Uterus (tissue), 4 donors: ENCODE data around the gene UBE2D4. TPM values are rescaled to one million over a fixed set of nuclear protein-coding genes. Genes with fewer than 3 reads are reported as not detected.

Experiments
- DNase-seq, 2 donors: peaks; one replicate each; pipeline ENCODE4 v3.0.0-alpha.2; 2019 to 2020
- H3K27ac ChIP-seq, 2 donors: fragments of 200-600 bp; sonication (generic); 1 replicate in 1 of 2; 2 replicates in 1 of 2; pipeline ENCODE4 v1.5.1; 2016 to 2018
- H3K27me3 ChIP-seq, 2 donors: fragments of 200-600 bp; sonication (generic); one replicate each; pipeline ENCODE4 v1.5.1; 2018 to 2019; ENCODE audit warnings: control low read depth in 1 of 2
- H3K36me3 ChIP-seq, 2 donors: fragments of 200-600 bp; sonication (generic); one replicate each; pipeline ENCODE4 v1.5.1; 2019; ENCODE audit warnings: control low read depth in 1 of 2
- H3K4me1 ChIP-seq, 2 donors: fragments of 200-600 bp; sonication (generic); one replicate each; pipeline ENCODE4 v1.5.1; 2018 to 2019; ENCODE audit warnings: control low read depth in 1 of 2
- H3K4me3 ChIP-seq, 2 donors: fragments of 200-600 bp; sonication (generic); 1 replicate in 1 of 2; 2 replicates in 1 of 2; pipeline ENCODE4 v1.5.1; 2018 to 2019; ENCODE audit warnings: mild to moderate bottlenecking in 1 of 2
- H3K9me3 ChIP-seq, 2 donors: fragments of 200-600 bp; sonication (generic); one replicate each; pipeline ENCODE4 v1.5.1; 2019; ENCODE audit warnings: control low read depth in 1 of 2
- POLR2A ChIP-seq, 2 donors: fragments of 450-650 bp; IDR thresholded peaks; one replicate each; pipeline ENCODE4 v1.6.1; 2016; ENCODE audit warnings: antibody characterized with exemption in 2 of 2, mild to moderate bottlenecking in 1 of 2, moderate library complexity in 1 of 2
- intact Hi-C: fragments of 100-400 bp; cut with DNase I; formaldehyde crosslinking; loops from one replicate; pipeline ENCODE4 v1.15.1; 2023; ENCODE audit warnings: low total_unique reads
- total RNA-seq, 4 donors: library from RNA; depleted of rRNA in 3 of 4; stranded (reverse); fragments of >200 nt in 3 of 4; gene quantifications; one replicate each; pipeline versions ENCODE4 v1.1.0 to v1.2.4, GENCODE V29; 2014 to 2023
- TF ChIP-seq, protein P1 (sequence below), 4 experiments: fragments of 200-600 bp in 2 of 4; fragments of 450-650 bp in 2 of 4; sonication (generic) in 2 of 4; IDR thresholded peaks; one replicate each; pipeline ENCODE4 v1.5.1; 2016 to 2019; ENCODE audit warnings: antibody characterized with exemption in 4 of 4, mild to moderate bottlenecking in 2 of 4, moderate library complexity in 1 of 4
- donor health status: DM: yes; HTN: yes; CAD: no.

The UBE2D4 gene
- total RNA-seq, 4 donors from 2014 or later = 5.1 to 23.8 (median 16.5) TPM

DNA sequence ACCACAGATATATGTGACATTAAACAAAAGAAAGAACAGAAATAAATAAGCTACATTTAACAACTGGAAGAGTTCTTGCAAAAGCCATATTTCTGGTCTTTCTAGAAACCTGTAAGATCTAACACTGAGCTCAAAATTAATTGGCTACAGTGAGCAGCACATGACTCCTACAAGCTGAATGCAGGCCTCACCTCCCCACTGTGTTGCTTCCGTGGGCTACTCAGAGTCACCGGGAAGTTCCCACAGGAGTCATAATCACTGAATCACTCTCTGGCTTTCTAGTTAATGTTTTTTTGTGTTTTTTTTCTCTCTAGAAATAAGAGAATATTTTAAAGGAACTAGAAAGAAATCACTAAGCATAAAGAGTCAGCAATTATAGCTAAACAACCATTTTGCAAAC is 46.8 kb upstream of the UBE2D4 start:
- no peak for DNase-seq
- Histone ChIP-seq H3K36me3 (no peaks in the 10 kb centered on the region), H3K4me3 (no peak overlapping the region), H3K27me3 (no peaks in the 10 kb centered on the region), H3K9me3 (no peaks in the 10 kb centered on the region), H3K4me1 (no peaks in the 10 kb centered on the region), H3K27ac (no peak overlapping the region)
- intact Hi-C loops = no loop called here
- TF ChIP-seq POLR2A (IDR thresholded peaks at IDR 0.05) = no peak
- TF ChIP-seq, protein P1, sequence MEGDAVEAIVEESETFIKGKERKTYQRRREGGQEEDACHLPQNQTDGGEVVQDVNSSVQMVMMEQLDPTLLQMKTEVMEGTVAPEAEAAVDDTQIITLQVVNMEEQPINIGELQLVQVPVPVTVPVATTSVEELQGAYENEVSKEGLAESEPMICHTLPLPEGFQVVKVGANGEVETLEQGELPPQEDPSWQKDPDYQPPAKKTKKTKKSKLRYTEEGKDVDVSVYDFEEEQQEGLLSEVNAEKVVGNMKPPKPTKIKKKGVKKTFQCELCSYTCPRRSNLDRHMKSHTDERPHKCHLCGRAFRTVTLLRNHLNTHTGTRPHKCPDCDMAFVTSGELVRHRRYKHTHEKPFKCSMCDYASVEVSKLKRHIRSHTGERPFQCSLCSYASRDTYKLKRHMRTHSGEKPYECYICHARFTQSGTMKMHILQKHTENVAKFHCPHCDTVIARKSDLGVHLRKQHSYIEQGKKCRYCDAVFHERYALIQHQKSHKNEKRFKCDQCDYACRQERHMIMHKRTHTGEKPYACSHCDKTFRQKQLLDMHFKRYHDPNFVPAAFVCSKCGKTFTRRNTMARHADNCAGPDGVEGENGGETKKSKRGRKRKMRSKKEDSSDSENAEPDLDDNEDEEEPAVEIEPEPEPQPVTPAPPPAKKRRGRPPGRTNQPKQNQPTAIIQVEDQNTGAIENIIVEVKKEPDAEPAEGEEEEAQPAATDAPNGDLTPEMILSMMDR (IDR thresholded peaks at IDR 0.05) = no peak

DNA sequence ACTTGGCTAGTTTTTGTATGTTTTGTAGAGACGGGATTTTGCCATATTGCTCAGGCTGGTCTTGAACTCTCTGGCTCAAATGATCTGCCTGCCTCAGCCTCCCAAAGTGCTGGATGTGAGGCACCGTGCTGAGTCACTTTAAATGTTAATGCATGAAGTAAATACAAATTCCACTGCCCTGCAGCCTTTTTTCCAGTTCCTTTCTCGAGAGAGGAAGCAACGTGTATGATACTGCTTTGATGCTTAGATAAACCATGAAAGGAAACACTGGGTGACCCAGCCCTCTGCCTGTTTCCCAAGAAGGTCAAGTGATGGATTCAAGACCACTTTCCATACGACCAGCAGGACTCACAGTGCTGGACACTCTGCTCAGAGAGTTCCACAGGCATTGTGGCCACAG is 45.6 kb upstream of the UBE2D4 start:
- no peak for TF ChIP-seq POLR2A (IDR thresholded peaks at IDR 0.05)
- TF ChIP-seq, protein P1 (IDR thresholded peaks at IDR 0.05) = no peak
- Histone ChIP-seq H3K4me3 (no peak overlapping the region), H3K27ac (no peak overlapping the region), H3K9me3 (no peaks in the 10 kb centered on the region), H3K4me1 (no peaks in the 10 kb centered on the region), H3K27me3 (no peaks in the 10 kb centered on the region), H3K36me3 (no peaks in the 10 kb centered on the region)
- intact Hi-C loops = no loop called here
- DNase-seq = no peak

DNA sequence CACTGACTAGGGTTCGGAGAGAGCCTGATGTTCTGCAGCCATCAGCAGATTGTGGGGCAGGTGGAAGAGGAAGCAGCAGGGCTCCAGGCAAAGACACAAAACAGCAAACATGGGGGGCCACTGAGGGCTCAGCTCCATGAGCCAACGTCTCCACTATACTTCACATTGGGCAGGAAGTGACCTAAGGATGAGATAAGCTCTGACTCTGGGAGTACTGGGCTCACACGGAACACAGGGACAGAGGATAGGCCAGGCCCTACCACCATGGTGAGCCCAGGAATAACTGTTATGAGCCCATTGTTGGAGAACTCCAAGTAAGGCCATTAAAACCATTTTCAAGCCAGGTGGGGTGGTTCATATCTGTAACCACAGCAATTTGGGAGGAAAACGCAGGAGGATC is 42.0 kb upstream of the UBE2D4 start:
- no peak for DNase-seq
- TF ChIP-seq POLR2A (IDR thresholded peaks at IDR 0.05) = no peak
- TF ChIP-seq, protein P1 (IDR thresholded peaks at IDR 0.05) = no peak
- Histone ChIP-seq H3K27ac (no peak overlapping the region), H3K4me3 (no peak overlapping the region), H3K9me3 (no peaks in the 10 kb centered on the region), H3K36me3 (no peaks in the 10 kb centered on the region), H3K4me1 (no peaks in the 10 kb centered on the region), H3K27me3 (no peaks in the 10 kb centered on the region)
- intact Hi-C loops = no loop called here

DNA sequence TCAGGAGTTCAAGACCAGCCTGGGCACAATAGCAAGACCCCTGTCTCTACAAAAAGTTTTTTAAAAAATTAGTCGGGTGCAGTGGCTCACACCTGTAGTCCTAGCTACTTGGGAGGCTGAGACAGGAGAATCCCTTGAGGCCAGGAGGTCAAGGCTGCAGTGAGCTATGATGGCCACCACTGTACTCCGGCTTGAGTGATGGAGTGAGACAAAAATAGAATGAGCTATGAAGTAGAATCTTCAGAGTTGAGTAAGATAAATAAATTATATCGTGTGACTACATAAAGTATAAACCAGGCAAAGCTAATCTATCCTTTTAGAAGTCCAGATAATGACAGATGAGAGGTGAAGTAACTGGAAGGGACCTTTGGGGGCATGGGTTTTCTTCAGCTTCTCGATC is 41.6 kb upstream of the UBE2D4 start:
- H3K27ac ChIP-seq = no peak overlapping the region
- no peaks in the 10 kb centered on the region for H3K27me3 ChIP-seq
- no peaks in the 10 kb centered on the region for H3K9me3 ChIP-seq
- no peak for TF ChIP-seq POLR2A (IDR thresholded peaks at IDR 0.05)
- TF ChIP-seq, protein P1 (IDR thresholded peaks at IDR 0.05) = no peak
- no peaks in the 10 kb centered on the region for H3K4me1 ChIP-seq
- no peak for DNase-seq
- intact Hi-C loops = no loop called here
- H3K4me3 ChIP-seq = no peak overlapping the region
- H3K36me3 ChIP-seq = no peaks in the 10 kb centered on the region

DNA sequence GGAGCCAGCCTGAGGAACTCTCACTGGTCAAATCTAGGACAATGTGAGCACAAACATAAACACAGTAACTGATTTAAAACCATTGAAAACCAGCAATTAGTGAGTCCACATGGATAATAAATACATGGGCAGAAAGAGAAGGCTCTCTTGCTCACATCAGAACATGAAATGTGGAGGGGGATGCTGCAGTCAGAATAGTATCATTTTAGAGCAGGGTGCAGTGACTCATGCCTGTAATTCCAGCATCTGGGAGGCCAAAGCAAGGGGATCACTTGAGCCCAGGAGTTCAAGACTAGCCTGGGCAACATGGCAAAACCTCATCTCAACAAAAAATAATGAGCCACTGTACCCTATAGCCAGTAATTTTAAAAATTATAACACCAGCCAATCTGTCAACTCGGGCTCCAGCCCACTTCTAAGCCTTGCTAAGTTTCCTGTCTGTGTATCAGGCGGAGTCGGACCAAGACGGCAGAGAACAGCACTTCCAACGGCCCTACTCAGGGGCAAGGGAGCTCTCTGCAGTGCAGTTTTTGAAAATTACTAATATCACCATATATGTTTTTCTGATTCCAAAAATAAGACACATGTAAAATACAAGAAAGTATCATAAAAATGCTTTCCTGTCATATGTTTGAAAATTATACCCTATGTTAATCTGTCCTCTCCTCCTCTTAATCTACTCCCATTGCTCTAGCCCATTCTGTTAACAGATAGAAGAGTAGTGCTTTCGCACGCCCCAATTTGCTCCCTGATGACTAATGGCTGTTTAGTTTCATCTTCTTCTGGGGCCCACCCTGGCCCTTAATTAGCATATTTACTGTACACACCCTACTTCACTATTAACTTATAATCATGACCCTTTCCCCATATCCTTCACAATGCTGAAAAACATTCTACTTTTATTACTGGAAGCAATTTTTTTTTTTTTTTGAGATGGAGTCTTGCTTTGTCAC is 37.0 kb upstream of the UBE2D4 start:
- Histone ChIP-seq H3K4me3 (no peak overlapping the region), H3K36me3 (no peaks in the 10 kb centered on the region), H3K27me3 (no peaks in the 10 kb centered on the region), H3K9me3 (no peaks in the 10 kb centered on the region), H3K27ac (no peak overlapping the region), H3K4me1 (no peaks in the 10 kb centered on the region)
- no peak for DNase-seq
- TF ChIP-seq POLR2A (IDR thresholded peaks at IDR 0.05) = no peak
- TF ChIP-seq, protein P1 (IDR thresholded peaks at IDR 0.05) = no peak
- intact Hi-C loops = no loop called here
